Measurements from ENCODE around the gene ROBO1.

DNA sequence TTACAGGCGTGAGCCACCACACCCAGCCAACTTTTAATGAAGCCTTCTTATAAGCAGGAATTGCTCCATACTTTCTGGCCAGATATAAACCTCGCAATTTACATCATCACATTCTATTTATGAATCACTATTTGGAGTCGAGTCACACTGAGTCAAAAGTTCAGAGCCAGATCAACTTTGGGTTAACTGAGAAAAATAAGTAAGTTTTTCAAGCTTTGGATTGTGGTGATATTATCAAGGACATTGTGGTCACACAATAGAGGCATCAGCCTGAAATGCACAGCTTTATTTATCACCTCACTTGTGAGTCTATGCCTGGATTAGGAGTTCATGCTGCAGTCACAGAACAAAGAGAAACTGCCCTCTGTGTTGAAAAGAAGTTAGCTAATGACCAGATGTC is 1163.5 kb downstream of the ROBO1 start:
- no peak for TF ChIP-seq RBBP5 (IDR thresholded peaks at IDR 0.05; ENCODE audit: borderline replicate concordance, low read depth, low read length)
- TF ChIP-seq EZH2 (IDR thresholded peaks at IDR 0.05; ENCODE audit: low read depth, low read length, severe bottlenecking): no peak
- no peak for TF ChIP-seq POLR2AphosphoS5 (IDR thresholded peaks at IDR 0.05; ENCODE audit: low read depth, low read length)
- no peak for TF ChIP-seq CTCF (IDR thresholded peaks at IDR 0.05; ENCODE audit: control extremely low read depth in 1 of 3, insufficient read depth in 1 of 3, low read depth in 1 of 3, low read length in 3 of 3)
- no peak for TF ChIP-seq EP300 (IDR thresholded peaks at IDR 0.05; ENCODE audit: borderline replicate concordance in 1 of 2, low read depth in 2 of 2, low read length in 2 of 2)
- TF ChIP-seq ATF3 (IDR thresholded peaks at IDR 0.05; ENCODE audit: insufficient read depth, low read depth, low read length): no peak
- TF ChIP-seq CREB1 (IDR thresholded peaks at IDR 0.05): no peak
- no peak for TF ChIP-seq RAD21 (IDR thresholded peaks at IDR 0.05 in 1 of 2, conservative IDR thresholded peaks at IDR 0.05 in 1 of 2; ENCODE audit: low read depth in 2 of 2, low read length in 2 of 2)
- no peak for TF ChIP-seq TAF1 (IDR thresholded peaks at IDR 0.05; ENCODE audit: low read depth, low read length)
